ENCODE data around the gene GALNT5. TPM values are rescaled to one million over a fixed set of nuclear protein-coding genes. Genes with fewer than 3 reads are reported as not detected.
A peak's percentile ranks its signal among the peaks of the same experiment; 100 is the strongest.
"Not testable (repeated sequence)": the region's sequence is repeated elsewhere in the genome, so short reads cannot be mapped to it uniquely, and the experiment has no call there.

The GALNT5 gene
- polyA plus RNA-seq, 3 donors = not detected

GRCh38 chr2:157223624-157224205 is 33.8 kb upstream of the GALNT5 start:
- no peak overlapping the region for H3K4me3 Mint-ChIP-seq
- no CpG with 5 or more reads among the region's 5 CpGs for WGBS (ENCODE audit: insufficient coverage)
- H3K36me3 ChIP-seq (replicated peaks in 1 of 2; ENCODE audit: control insufficient read depth in 1 of 2, insufficient read depth in 2 of 2, low read length in 2 of 2) = no peaks in the 10 kb centered on the region
- no peak overlapping the region for H2AFZ ChIP-seq (ENCODE audit: insufficient read depth, low read depth, low read length, poor library complexity, severe bottlenecking)
- H3K27me3 ChIP-seq (ENCODE audit: control insufficient read depth in 2 of 2, insufficient read depth in 2 of 2, low read length in 2 of 2) = no peaks in the 10 kb centered on the region
- no peak for DNase-seq
- no peaks in the 10 kb centered on the region for H3K9me3 ChIP-seq (replicated peaks in 1 of 2; ENCODE audit: control insufficient read depth in 1 of 2, insufficient read depth in 1 of 2, low read length in 2 of 2)
- no peak overlapping the region for H3K9ac ChIP-seq (ENCODE audit: insufficient read depth, low read length, poor library complexity, severe bottlenecking)
- H3K36me3 Mint-ChIP-seq = no peaks in the 10 kb centered on the region
- H3K4me1 Mint-ChIP-seq = no peaks in the 10 kb centered on the region
- no peak for TF ChIP-seq CTCF (IDR thresholded peaks at IDR 0.05)
- no peak overlapping the region for H3K4me2 ChIP-seq (replicated peaks; ENCODE audit: extremely low read depth, low read length, poor library complexity, severe bottlenecking)
- H3K79me2 ChIP-seq (ENCODE audit: insufficient read depth, low read length) = no peaks in the 10 kb centered on the region
- no peaks in the 10 kb centered on the region for H4K20me1 ChIP-seq (ENCODE audit: insufficient read depth, low read length)
- no peaks in the 10 kb centered on the region for H3K4me1 ChIP-seq (ENCODE audit: control insufficient read depth in 1 of 2, insufficient read depth in 2 of 2, low read length in 2 of 2)
- peak overlapping the region in 1 of 7 donors; percentile 54 for H3K27ac Mint-ChIP-seq
- no peak overlapping the region for H3K4me3 ChIP-seq (replicated peaks in 1 of 3; ENCODE audit: low read depth in 2 of 3, low read length in 3 of 3)
- peaks cover 0 to 3% (median 0%) of the 10 kb centered on the region in 7 donors for H3K9me3 Mint-ChIP-seq
- H3K27me3 Mint-ChIP-seq (ENCODE audit: low read depth in 3 of 3) = peaks cover 0 to 1% (median 0%) of the 10 kb centered on the region in 3 donors
- H3K27ac ChIP-seq (ENCODE audit: low read depth in 1 of 2, low read length in 2 of 2) = no peak overlapping the region
- intact Hi-C loops (cut with micrococcal nuclease) = no loop called here

GRCh38 chr2:157224448-157224847 is 33.1 kb upstream of the GALNT5 start:
- H3K27me3 Mint-ChIP-seq (ENCODE audit: low read depth in 3 of 3); H3K27ac Mint-ChIP-seq; H3K27ac ChIP-seq (ENCODE audit: low read depth in 1 of 2, low read length in 2 of 2); H3K9me3 ChIP-seq (replicated peaks in 1 of 2; ENCODE audit: control insufficient read depth in 1 of 2, insufficient read depth in 1 of 2, low read length in 2 of 2); H2AFZ ChIP-seq (ENCODE audit: insufficient read depth, low read depth, low read length, poor library complexity, severe bottlenecking); H3K36me3 ChIP-seq (replicated peaks in 1 of 2; ENCODE audit: control insufficient read depth in 1 of 2, insufficient read depth in 2 of 2, low read length in 2 of 2); H4K20me1 ChIP-seq (ENCODE audit: insufficient read depth, low read length); H3K9ac ChIP-seq (ENCODE audit: insufficient read depth, low read length, poor library complexity, severe bottlenecking); H3K4me1 Mint-ChIP-seq; H3K4me3 Mint-ChIP-seq; H3K4me3 ChIP-seq (replicated peaks in 1 of 3; ENCODE audit: low read depth in 2 of 3, low read length in 3 of 3); DNase-seq; H3K79me2 ChIP-seq (ENCODE audit: insufficient read depth, low read length); H3K4me2 ChIP-seq (replicated peaks; ENCODE audit: extremely low read depth, low read length, poor library complexity, severe bottlenecking); intact Hi-C loops (cut with micrococcal nuclease); H3K9me3 Mint-ChIP-seq; H3K36me3 Mint-ChIP-seq; H3K4me1 ChIP-seq (ENCODE audit: control insufficient read depth in 1 of 2, insufficient read depth in 2 of 2, low read length in 2 of 2); H3K27me3 ChIP-seq (ENCODE audit: control insufficient read depth in 2 of 2, insufficient read depth in 2 of 2, low read length in 2 of 2): not testable (repeated sequence)
- WGBS (ENCODE audit: insufficient coverage) = no CpG with 5 or more reads among the region's 2 CpGs
